Colon (tissue), 2 donors: ENCODE measurements around the gene SLC41A3.
"Not testable (repeated sequence)": the region's sequence is repeated elsewhere in the genome, so short reads cannot be mapped to it uniquely, and the experiment has no call there.

Source experiments
- FAIRE-seq: peaks from 2 replicates; lab custom pipeline; 2012; peaks lifted over from hg19 to GRCh38; lab: Jason Lieb, UNC
- donor health status: control.
- donor health status: control.

The SLC41A3 gene

GRCh38 chr3:126053949-126054569 lies 29.9 kb downstream of the SLC41A3 start:
- FAIRE-seq: no peak

GRCh38 chr3:126053513-126053912 lies 30.4 kb downstream of the SLC41A3 start:
- FAIRE-seq: no peak

GRCh38 chr3:126052196-126053058 lies 31.5 kb downstream of the SLC41A3 start:
- FAIRE-seq: no peak

- FAIRE-seq: no peak
These were observed 32.2 kb downstream of the SLC41A3 start for GRCh38 chr3:126051741-126052140.

GRCh38 chr3:126051234-126051633 lies 32.7 kb downstream of the SLC41A3 start:
- FAIRE-seq: no peak

GRCh38 chr3:126050626-126051025 lies 33.3 kb downstream of the SLC41A3 start:
- no peak for FAIRE-seq

GRCh38 chr3:126050050-126050392 lies 33.9 kb downstream of the SLC41A3 start:
- no peak for FAIRE-seq

GRCh38 chr3:126049289-126050049 lies 34.5 kb downstream of the SLC41A3 start:
- no peak for FAIRE-seq

GRCh38 chr3:126040386-126040785 lies 43.5 kb downstream of the SLC41A3 start:
- no peak for FAIRE-seq

- FAIRE-seq: no peak
These were observed 44.1 kb downstream of the SLC41A3 start for GRCh38 chr3:126039870-126040269.

- not testable (repeated sequence) for FAIRE-seq
These were observed 45.1 kb downstream of the SLC41A3 start for GRCh38 chr3:126038791-126039190.

- FAIRE-seq: no peak
These were observed 47.8 kb downstream of the SLC41A3 start for GRCh38 chr3:126036056-126036549.

- FAIRE-seq: no peak
These were observed 48.4 kb downstream of the SLC41A3 start for GRCh38 chr3:126035362-126036050.

GRCh38 chr3:126034481-126035361 lies 49.2 kb downstream of the SLC41A3 start:
- no peak for FAIRE-seq

- FAIRE-seq: no peak
These were observed 50.2 kb downstream of the SLC41A3 start for GRCh38 chr3:126033765-126034164.

GRCh38 chr3:126033051-126033745 lies 50.7 kb downstream of the SLC41A3 start:
- FAIRE-seq: no peak

GRCh38 chr3:126031981-126032471 lies 51.9 kb downstream of the SLC41A3 start:
- no peak for FAIRE-seq

GRCh38 chr3:126030455-126030854 lies 53.5 kb downstream of the SLC41A3 start:
- no peak for FAIRE-seq

- no peak for FAIRE-seq
These were observed 54.7 kb downstream of the SLC41A3 start for GRCh38 chr3:126029241-126029640.

GRCh38 chr3:126028096-126028495 lies 55.8 kb downstream of the SLC41A3 start:
- FAIRE-seq: no peak
